Measurements from ENCODE around the gene GIMAP1.
"Not testable (repeated sequence)": the region's sequence is repeated elsewhere in the genome, so short reads cannot be mapped to it uniquely, and the experiment has no call there.

GIMAP1 gene

GRCh38 chr7:150716368-150716767, at the start of gene GIMAP1:
Gene GIMAP1, plus strand, starts transcription at chr7:150716613. Its CDS starts 2,435 bp downstream, at chr7:150719048.
- DNase-seq (ENCODE audit: low read depth), result no peak

DNA sequence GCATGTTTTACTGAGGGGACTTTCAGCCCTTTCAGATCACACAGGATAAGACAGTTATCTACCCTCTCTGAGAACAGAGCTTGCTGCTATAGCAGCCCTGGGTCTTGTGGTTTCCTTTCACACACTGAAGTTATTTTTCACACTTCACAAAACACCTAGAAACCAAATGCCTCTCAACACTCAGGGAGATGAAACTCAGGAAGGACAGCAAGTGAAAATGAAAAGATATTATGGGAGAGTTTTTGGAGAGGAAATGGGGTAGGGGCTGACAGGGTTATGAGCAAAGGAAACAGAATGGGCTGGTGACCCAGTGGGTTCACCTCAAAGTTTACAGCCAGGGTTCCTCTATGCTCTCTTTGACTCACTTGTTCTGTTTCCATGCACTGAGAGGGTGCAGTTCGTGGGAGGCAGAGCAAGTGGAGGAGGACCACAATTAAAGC, 47.9 kb upstream of the GIMAP1 start:
- DNase-seq (ENCODE audit: low read depth), result no peak

GRCh38 chr7:150668977-150669376, 47.4 kb upstream of the GIMAP1 start:
- DNase-seq (ENCODE audit: low read depth), result no peak

DNA sequence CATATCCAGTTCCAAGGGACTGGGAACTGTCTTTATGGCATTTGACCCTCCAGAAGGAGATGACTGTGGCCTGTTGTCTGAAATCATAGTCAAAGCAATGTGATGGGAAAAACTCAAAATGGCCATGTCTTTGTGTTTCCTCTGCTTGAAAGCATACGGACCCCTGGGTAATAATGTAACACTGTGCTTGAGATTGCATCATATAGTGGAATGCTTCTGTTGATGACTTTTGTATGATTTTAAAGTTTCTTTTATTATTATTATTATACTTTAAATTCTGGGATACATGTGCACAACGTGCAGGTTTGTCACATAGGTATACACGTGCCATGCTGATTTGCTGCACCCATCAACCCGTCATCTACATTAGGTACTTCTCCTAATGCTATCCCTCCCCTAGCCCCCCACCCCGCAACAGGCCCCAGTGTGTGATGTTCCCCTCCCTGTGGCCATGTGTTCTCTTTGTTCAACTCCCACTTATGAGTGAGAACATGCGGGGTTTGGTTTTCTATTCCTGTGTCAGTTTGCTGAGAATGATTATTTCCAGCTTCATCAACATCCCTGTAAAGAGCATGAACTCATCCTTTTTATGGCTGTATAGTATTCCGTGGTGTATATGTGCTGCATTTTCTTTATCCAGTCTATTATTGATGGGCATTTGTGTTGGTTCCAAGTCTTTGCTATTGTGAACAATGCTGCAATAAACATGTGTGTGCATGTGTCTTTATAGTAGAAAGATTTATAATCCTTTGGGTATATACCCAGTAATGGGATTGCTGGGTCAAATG, 44.4 kb upstream of the GIMAP1 start:
- DNase-seq (ENCODE audit: low read depth), result not testable (repeated sequence)

DNA sequence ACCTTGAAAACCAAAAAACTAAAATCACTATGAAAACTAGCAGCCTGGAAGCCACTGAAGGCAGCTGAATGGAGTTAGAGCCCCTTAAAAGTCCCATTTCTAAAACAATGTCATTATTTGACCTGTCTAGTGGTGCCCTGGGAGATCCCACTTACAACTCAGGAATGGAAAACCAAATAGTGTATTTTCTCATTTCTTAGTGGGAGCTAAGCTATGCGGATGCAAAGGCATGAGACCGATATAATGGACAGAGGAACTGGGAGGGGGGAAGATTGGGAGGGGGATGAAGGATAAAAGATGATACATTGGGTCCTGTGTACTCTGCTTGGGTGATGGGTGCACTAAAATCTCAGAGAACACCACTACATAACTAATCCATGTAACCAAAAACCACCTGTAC, 40.7 kb upstream of the GIMAP1 start:
- DNase-seq (ENCODE audit: low read depth), result no peak

- DNase-seq (ENCODE audit: low read depth), result not testable (repeated sequence)
These were observed 40.1 kb upstream of the GIMAP1 start for GRCh38 chr7:150676276-150676675.

DNA sequence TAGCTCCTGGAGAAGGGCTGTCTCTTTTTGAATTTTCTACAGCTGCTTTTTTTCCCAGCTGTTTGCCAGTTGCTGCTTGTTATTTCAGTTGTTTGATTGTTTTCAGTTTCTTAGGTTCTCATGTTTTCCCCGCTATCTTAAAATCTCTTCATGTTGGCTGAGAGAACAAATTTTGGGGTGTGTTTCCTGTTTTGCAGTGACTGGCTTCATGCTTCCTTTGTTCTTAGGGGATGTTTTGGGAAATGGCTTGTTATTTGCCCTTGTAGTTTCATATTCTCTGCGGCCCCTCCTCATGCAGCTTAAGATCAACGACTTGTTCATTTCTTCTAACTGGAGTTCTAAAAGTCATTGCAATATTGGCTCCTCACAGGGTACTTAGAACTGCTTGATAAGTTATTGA, 39.6 kb upstream of the GIMAP1 start:
- not testable (repeated sequence) for DNase-seq (ENCODE audit: low read depth)

DNA sequence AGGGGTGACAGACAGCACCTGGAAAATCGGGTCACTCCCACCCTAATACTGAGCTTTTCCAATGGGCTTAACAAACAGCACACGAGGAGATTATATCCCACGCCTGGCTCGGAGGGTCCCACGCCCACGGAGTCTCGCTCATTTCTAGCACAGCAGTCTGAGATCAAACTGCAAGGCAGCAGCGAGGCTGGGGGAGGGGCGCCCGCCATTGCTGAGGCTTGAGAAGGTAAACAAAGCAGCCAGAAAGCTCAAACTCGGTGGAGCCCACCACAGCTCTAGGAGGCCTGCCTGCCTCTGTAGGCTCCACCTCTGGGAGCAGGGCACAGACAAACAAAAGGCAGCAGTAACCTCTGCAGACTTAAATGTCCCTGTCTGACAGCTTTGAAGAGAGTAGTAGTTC, 37.8 kb upstream of the GIMAP1 start:
- DNase-seq (ENCODE audit: low read depth), result not testable (repeated sequence)

DNA sequence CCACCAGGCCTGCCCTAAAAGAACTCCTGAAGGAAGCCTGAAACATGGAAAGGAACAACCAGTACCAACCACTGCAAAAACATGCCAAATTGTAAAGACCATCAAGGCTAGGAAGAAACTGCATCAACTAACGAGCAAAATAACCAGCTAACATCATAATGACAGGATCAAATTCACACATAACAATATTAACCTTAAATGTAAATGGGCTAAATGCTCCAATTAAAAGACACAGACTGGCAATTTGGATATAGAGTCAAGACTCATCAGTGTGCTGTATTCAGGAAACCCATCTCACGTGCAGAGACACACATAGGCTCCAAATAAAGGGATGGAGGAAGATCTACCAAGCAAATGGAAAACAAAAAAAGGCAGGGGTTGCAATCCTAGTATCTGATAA, 36.0 kb upstream of the GIMAP1 start:
- not testable (repeated sequence) for DNase-seq (ENCODE audit: low read depth)

DNA sequence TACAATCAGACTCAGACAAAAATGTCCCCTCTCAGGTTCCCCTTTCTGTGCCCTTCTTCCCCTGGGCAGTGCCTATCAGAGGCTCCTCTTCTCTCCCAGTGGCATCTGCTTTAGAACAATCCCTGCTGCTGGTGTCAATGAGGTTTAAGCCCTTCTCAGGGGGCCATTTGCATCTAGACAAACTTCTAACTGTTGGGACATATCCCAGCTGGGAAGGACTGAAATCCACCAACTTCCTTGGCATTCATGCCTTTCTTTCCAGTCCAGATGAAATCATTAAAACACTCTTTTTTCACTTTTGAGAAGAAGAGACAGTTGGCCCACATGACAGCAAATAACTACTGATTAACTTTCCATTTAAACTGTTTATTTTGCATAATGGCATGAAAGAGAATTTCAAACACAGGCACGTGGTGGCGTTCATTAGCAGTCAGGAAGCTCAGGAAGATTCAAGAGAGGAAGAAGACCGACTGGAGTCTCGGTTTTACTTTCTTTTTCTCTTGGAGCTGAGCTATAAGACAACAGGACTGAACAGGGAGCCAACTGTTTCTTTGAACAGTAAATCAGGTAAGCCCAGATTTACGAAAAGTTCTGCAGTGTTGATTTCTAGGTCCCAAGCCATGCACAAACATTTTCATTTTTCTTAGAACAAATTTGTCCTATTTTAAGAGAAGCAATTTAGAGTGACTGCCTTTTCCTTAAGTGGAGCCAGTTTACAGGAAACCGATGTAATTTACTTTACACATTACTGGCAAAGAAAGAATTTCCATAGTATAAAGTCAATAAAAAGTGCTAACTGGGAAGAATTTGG, 31.0 kb upstream of the GIMAP1 start, which contains the start of gene GIMAP2:
Gene GIMAP2, plus strand, starts transcription at position 488 of the 811 bp plus-strand sequence. CDS start 1,354 bp downstream, outside the sequence.
- no peak for DNase-seq (ENCODE audit: low read depth)

DNA sequence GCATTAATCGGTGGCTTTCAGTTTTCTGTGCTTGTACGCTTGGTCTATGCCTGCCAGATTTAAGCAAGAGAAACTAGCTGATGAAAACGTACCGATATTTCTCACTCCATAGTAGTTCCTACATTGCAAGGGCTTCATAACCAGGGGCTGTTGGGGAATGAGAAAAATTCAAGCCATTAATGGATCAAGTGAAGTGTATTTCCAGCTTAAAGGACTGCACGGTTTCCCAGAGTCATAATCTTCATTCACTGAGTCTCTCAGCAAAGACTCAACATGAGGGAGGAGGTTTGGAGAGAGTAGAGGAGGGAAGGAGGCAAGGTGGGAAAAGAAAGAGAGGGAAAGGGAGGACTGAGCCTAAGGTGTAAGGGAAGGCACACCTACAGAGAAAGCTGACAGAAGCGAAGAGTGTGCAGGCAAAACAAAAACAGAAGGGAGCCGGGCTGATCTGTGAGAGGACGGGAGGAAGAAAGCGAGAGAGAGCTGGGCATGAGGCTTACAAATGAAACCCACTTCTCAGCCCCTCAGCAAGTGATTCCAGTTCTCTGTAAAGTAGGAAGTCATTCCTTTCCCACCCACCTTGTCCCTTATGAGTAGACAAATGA, 30.3 kb upstream of the GIMAP1 start:
- DNase-seq (ENCODE audit: low read depth), result no peak

GRCh38 chr7:150688630-150689029, 27.8 kb upstream of the GIMAP1 start:
- no peak for DNase-seq (ENCODE audit: low read depth)

- DNase-seq (ENCODE audit: low read depth), result no peak
These were observed 20.8 kb upstream of the GIMAP1 start for GRCh38 chr7:150695654-150696053.

GRCh38 chr7:150703209-150703608, 13.2 kb upstream of the GIMAP1 start:
- DNase-seq (ENCODE audit: low read depth), result no peak

GRCh38 chr7:150715293-150715692, 1.1 kb upstream of the GIMAP1 start:
- no peak for DNase-seq (ENCODE audit: low read depth)

DNA sequence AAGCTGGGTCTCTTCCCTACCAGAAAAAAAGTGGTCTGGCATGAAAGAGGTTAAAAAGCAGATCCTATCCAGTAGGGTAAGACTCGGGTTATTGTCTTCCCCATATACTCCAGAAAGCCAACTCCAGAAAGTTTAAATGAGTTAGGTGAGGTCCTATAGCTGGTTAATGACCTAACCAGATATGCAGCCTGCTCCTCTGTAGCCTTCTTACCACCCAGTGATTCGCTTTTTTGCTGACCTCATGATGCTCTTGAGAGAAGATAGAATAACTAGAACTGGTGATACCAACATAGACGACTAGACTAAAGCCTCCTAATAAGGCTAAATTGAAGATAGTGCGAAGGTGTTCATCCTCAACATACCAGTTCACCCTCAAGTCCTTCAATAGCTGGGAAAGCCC, 675 bp upstream of the GIMAP1 start:
- no peak for DNase-seq (ENCODE audit: low read depth)

DNA sequence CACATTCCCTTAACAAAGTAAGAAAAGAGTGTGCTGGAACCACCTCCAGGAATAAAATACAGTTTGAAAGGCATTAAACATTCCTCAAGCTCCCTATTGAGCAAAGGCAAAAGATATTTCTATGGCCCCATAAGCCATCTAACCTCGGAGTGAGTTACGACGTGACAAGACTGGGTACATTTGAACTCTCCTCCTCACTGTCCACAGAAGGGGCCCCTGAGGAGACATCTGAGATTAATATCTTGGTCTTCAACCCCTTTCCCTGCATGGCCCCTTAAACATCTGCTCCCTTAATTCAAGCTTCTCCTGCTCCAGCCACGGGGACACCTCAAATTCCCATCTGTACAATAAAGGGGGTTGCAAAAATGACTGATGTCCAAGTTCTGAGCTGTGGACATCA, 526 bp downstream of the GIMAP1 start:
- no peak for DNase-seq (ENCODE audit: low read depth)

DNA sequence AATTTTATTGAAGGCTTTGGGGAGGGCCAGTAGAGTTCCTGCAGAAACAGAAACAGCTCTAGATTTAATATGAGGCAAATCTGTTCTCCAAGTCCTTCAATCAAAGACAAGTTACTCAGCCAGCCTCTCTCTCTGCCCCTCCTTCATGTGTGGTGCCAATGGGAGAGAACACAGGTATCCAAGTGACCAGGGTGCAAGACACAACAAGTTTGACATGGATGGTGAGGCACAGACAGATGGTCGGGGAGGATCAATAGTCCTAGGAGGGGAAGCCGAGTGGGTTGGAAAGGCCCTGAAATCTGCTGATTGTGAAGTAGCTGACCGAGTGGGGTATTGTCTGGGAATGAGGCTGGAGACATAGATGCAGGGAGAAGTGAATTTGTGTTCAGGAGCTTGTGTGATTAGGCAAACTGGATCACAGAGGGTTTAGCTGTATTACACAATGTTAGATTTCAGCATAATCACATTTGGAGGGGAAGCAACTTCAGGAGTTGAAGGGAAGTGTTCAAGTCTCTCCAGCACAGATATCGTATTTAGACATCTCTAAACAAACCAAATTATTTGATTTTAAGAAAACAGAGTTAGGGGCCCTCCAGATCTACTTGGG, 1.5 kb downstream of the GIMAP1 start:
- no peak for DNase-seq (ENCODE audit: low read depth)

DNA sequence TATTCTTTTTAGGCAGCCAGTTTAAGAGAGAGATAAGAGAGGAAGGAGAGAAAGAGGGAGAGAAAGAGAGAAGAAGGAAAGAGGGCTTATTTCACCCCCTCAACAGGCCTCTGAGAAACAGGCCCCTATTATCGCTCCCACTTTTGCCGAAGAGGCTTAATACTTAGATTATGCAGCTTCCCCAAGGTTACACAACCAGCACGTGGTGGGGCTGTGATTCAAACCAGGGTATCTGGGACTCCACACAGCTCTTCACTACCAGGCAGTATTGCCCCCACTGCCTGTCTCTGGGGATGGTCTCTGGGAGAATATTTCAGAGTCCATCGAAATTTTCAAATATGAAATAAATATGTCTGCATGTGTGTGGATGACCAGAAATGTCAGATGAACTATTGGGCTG, 3.0 kb downstream of the GIMAP1 start:
- no peak for DNase-seq (ENCODE audit: low read depth)

- DNase-seq (ENCODE audit: low read depth), result no peak
These were observed 3.8 kb downstream of the GIMAP1 start for GRCh38 chr7:150719960-150720891.

DNA sequence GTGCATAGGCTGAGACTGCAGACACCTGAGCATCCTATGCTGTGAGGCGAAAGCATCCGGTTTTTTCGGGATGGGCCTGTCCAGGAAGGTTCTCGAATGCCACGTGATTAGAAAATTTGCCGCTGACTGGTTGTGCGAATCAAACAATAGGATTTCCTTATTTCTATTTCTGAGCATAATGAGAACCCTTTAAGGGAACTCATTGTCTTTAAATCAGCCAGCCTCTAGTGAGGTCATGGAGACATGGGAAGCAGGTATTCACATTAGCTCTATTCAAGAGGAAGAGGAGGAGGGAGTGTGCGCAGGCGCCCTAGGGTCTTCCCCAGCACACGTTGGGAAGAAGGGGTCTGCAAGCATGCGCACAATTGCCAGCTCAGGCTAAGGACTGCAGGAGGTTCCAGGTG, 5.6 kb downstream of the GIMAP1 start:
- DNase-seq (ENCODE audit: low read depth), result no peak
